Thoracic aorta (tissue), 2 donors: ENCODE data around the gene ADAMTSL2. TPM values are rescaled to one million over a fixed set of nuclear protein-coding genes. Genes with fewer than 3 reads are reported as not detected.

Experiments used
- ATAC-seq: fragments of 150-250 bp; one replicate; pipeline ENCODE4 v1.8.0; 2017; ENCODE audit warnings: low read depth; ENCODE audit not compliant: insufficient number of reproducible peaks, low FRiP score
- DNase-seq: peaks from one replicate; pipeline ENCODE4 v3.0.0-alpha.2; 2020; ENCODE audit warnings: low spot score
- H3K27ac ChIP-seq, 2 donors: fragments of 200-600 bp; sonication (generic); 1 replicate in 1 of 2; 2 replicates in 1 of 2; pipeline ENCODE4 v1.5.1; 2016; ENCODE audit warnings: mild to moderate bottlenecking in 2 of 2, moderate library complexity in 2 of 2
- H3K27me3 ChIP-seq: fragments of 200-600 bp; sonication (generic); replicated peaks from 2 replicates; pipeline ENCODE4 v1.6.0; 2016; ENCODE audit warnings: mild to moderate bottlenecking; ENCODE audit not compliant: insufficient read depth
- H3K36me3 ChIP-seq: fragments of 200-600 bp; sonication (generic); one replicate; pipeline ENCODE4 v1.5.1; 2016
- H3K4me1 ChIP-seq, 2 donors: fragments of 200-600 bp; sonication (generic); 1 replicate in 1 of 2; 2 replicates in 1 of 2; pipeline versions ENCODE4 v1.5.1 to v1.6.0; 2016; ENCODE audit warnings: low read depth in 2 of 2, mild to moderate bottlenecking in 1 of 2; ENCODE audit not compliant: control insufficient read depth in 1 of 2
- H3K4me3 ChIP-seq: fragments of 200-600 bp; sonication (generic); 2 replicates; pipeline ENCODE4 v1.5.1; 2016; ENCODE audit warnings: mild to moderate bottlenecking
- H3K9me3 ChIP-seq: fragments of 200-600 bp; sonication (generic); 2 replicates; pipeline ENCODE4 v1.5.1; 2016
- CTCF ChIP-seq: fragments of 200-600 bp; sonication (generic); IDR thresholded peaks from one replicate; pipeline ENCODE4 v1.5.1; 2019; ENCODE audit warnings: antibody characterized with exemption
- total RNA-seq, 2 donors: library from RNA; depleted of rRNA; stranded (reverse); fragments of >200 nt; gene quantifications; one replicate each; pipeline versions ENCODE4 v1.1.0 to v1.2.3, GENCODE V29; 2016

Gene ADAMTSL2
- total RNA-seq, 2 donors from 2014 or later: 2.8 to 5.5 TPM

- DNase-seq: no peak
- TF ChIP-seq CTCF: no peak
- Histone ChIP-seq H3K4me1 (peaks cover 25 to 32% of the 10 kb centered on the region in 2 donors), H3K9me3 (no peaks in the 10 kb centered on the region), H3K4me3 (no peak overlapping the region), H3K36me3 (no peaks in the 10 kb centered on the region), H3K27ac (no peak overlapping the region), H3K27me3 (no peaks in the 10 kb centered on the region)
- no peak for ATAC-seq
Measured at GRCh38 chr9:133529457-133529856, 5.0 kb upstream of the ADAMTSL2 start.

GRCh38 chr9:133529874-133530273, 4.6 kb upstream of the ADAMTSL2 start:
- DNase-seq: no peak
- Histone ChIP-seq H3K4me3 (no peak overlapping the region), H3K36me3 (no peaks in the 10 kb centered on the region), H3K4me1 (peaks cover 29 to 36% of the 10 kb centered on the region in 2 donors), H3K27me3 (no peaks in the 10 kb centered on the region), H3K9me3 (no peaks in the 10 kb centered on the region), H3K27ac (no peak overlapping the region)
- ATAC-seq: no peak
- TF ChIP-seq CTCF: no peak

GRCh38 chr9:133531293-133531692, 3.2 kb upstream of the ADAMTSL2 start:
- Histone ChIP-seq H3K36me3 (no peaks in the 10 kb centered on the region), H3K9me3 (no peaks in the 10 kb centered on the region), H3K4me1 (peaks cover 31 to 38% of the 10 kb centered on the region in 2 donors), H3K27me3 (no peaks in the 10 kb centered on the region), H3K27ac (no peak overlapping the region), H3K4me3 (no peak overlapping the region)
- ATAC-seq (no peak), DNase-seq (no peak)
- TF ChIP-seq CTCF: no peak

- Histone ChIP-seq H3K36me3 (no peaks in the 10 kb centered on the region), H3K27ac (no peak overlapping the region), H3K9me3 (no peaks in the 10 kb centered on the region), H3K4me3 (no peak overlapping the region), H3K27me3 (no peaks in the 10 kb centered on the region), H3K4me1 (peaks cover 15 to 22% of the 10 kb centered on the region in 2 donors)
- DNase-seq (no peak), ATAC-seq (peak; percentile 24)
- peak; percentile 32 for TF ChIP-seq CTCF
Measured at GRCh38 chr9:133532937-133533668, 1.4 kb upstream of the ADAMTSL2 start.

DNA sequence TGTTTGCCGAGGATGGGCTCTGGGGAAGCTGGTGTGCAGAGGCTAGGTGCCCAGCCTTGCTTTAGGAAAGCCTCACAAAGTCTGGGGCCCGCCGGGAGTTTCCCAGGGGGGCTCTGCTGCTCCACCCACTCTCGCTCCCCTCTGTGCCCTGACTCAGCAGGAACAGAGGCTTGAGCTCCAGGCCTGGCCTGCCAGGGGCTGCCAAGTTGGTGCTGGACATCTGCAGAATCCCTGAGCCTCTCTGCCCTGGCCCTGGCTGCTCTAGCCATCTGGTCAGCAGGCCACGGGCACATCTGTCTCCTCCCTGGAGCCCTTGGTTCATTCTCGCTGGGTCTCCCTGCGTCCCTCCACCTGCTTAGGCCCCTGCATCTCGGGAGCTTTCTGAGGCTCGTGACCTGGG, 647 bp upstream of the ADAMTSL2 start:
- ATAC-seq (peak; percentile 49), DNase-seq (no peak)
- Histone ChIP-seq H3K27ac (peak overlapping the region in 1 of 2 donors; percentile 38), H3K36me3 (no peaks in the 10 kb centered on the region), H3K9me3 (no peaks in the 10 kb centered on the region), H3K4me1 (peaks cover 14 to 16% of the 10 kb centered on the region in 2 donors), H3K4me3 (peak overlapping the region; percentile 64), H3K27me3 (no peaks in the 10 kb centered on the region)
- TF ChIP-seq CTCF: no peak
